GM19467 (cell line): Measurements from ENCODE around the gene GALNT12.

ENCODE experiments used
- ATAC-seq: cut with Tn5 transposase; IDR thresholded peaks from one replicate; pipeline ENCODE4 v1.9.1; 2021; ENCODE audit warnings: mild to moderate bottlenecking, moderate library complexity; ENCODE audit not compliant: unreplicated experiment

GALNT12 gene

DNA sequence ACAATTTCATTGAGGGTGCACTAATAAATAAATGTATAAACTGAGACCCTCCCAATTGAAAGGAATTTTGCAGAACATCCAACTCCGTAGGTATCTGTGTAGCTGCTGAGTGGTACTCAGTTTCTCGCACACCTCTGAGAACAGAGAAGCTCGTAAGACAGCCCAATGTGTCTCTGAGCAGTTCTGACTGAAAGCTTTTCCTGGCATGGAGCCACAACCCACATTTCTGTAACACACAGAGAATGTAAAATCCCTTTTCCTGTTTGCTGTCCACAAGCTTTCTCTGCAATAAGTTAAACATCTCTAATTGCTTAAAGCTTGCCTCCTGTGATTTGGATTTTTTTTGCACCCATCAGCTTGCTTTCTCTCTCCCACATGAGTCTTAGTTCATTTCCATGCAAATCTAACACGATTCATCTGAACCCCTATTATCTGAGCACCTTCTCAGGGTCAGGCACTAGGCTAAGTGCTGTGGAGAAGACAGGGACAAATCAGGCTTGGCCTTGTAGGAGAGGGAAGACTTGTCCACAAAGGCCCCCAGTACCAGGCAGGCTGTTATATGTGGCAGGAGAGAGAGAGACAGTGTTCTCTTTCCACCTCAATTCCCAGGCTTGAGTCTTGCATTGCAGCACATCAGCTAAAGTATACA is 92.1 kb downstream of the GALNT12 start:
- ATAC-seq = no peak
